Psoas muscle (tissue), 8 donors: ENCODE measurements around the gene AADACL4. TPM values are rescaled to one million over a fixed set of nuclear protein-coding genes. Genes with fewer than 3 reads are reported as not detected.

ENCODE experiments used
- ATAC-seq, 4 donors: fragments of 200-7000 bp; cut with Tn5 transposase; one replicate each; pipeline ENCODE4 v1.9.1; 2020; ENCODE audit warnings: moderate library complexity in 3 of 4, mild to moderate bottlenecking in 2 of 4
- DNase-seq, 2 donors: peaks; one replicate each; pipeline ENCODE4 v3.0.0-alpha.2; 2020
- H3K27ac ChIP-seq: fragments of 200-600 bp; one replicate; pipeline ENCODE4 v1.8.0; 2022
- H3K27me3 ChIP-seq, 3 donors: fragments of 200-600 bp in 1 of 3; one replicate each; pipeline versions ENCODE4 v1.6.1 to v1.8.0; 2013 to 2022; ENCODE audit warnings: low read length in 2 of 3, mild to moderate bottlenecking in 2 of 3, moderate library complexity in 1 of 3; ENCODE audit not compliant: insufficient read depth in 3 of 3
- H3K36me3 ChIP-seq, 2 donors: fragments of 200-600 bp in 1 of 2; one replicate each; pipeline versions ENCODE4 v1.6.1 to v1.8.0; 2013 to 2022; ENCODE audit warnings: low read depth in 1 of 2, mild to moderate bottlenecking in 1 of 2, moderate library complexity in 1 of 2; ENCODE audit not compliant: insufficient read depth in 1 of 2
- H3K4me1 ChIP-seq: fragments of 200-600 bp; one replicate; pipeline ENCODE4 v1.8.0; 2022
- H3K4me3 ChIP-seq: fragments of 200-600 bp; one replicate; pipeline ENCODE4 v1.8.0; 2022; ENCODE audit warnings: mild to moderate bottlenecking
- H3K9me3 ChIP-seq: fragments of 200-600 bp; one replicate; pipeline ENCODE4 v1.8.0; 2022
- WGBS, 3 donors: extraction: QIAGEN DNeasy Blood & Tissue Kit; methylation state at CpG; one replicate each; pipeline versions ENCODE4 v1.1.6 to v1.1.7; 2013; 5-methylcytosine and 5-hydroxymethylcytosine counted together
- intact Hi-C, 2 donors: fragments of 100-400 bp; cut with DNase I; formaldehyde crosslinking; loops; one replicate each; pipeline versions ENCODE4 v1.11.0 to v1.14.2; 2022
- polyA plus RNA-seq, 3 donors: library from polyadenylated mRNA; stranded (reverse); fragments of 200-250 nt; gene quantifications; one replicate each; pipeline ENCODE4 v1.2.3, GENCODE V29; 2013
- total RNA-seq, 4 donors: library from RNA; stranded (reverse); fragmentation: NEBNext Ultra II Directional in 2 of 4; extraction: Animal tissue kit (Norgen Biotek cat#: 25700) in 2 of 4; gene quantifications; one replicate each; pipeline versions ENCODE4 v1.2.1 to v1.2.4, GENCODE V29; 2021 to 2023
- TF ChIP-seq, protein P1 (sequence below): fragments of 200-600 bp; IDR thresholded peaks from one replicate; pipeline ENCODE4 v1.8.0; 2022; ENCODE audit warnings: antibody characterized with exemption
- donor health status: healthy with polysubstance abuse.
- donor health status: DM: no; HTN: no; CAD: no; lungs with moderate emphysema.
- donor health status: Bipolar disorder and iron deficiency.
- donor health status: healthy.
- donor health status: DM: yes; HTN: yes; CAD: no.
- donor health status: DM: no; HTN: no; CAD: no.
- donor health status: DM: no; HTN: no; CAD: no.
- donor health status: DM: yes; HTN: yes; CAD: no.

Gene AADACL4
- total and polyA plus RNA-seq, 7 donors: not detected

DNA sequence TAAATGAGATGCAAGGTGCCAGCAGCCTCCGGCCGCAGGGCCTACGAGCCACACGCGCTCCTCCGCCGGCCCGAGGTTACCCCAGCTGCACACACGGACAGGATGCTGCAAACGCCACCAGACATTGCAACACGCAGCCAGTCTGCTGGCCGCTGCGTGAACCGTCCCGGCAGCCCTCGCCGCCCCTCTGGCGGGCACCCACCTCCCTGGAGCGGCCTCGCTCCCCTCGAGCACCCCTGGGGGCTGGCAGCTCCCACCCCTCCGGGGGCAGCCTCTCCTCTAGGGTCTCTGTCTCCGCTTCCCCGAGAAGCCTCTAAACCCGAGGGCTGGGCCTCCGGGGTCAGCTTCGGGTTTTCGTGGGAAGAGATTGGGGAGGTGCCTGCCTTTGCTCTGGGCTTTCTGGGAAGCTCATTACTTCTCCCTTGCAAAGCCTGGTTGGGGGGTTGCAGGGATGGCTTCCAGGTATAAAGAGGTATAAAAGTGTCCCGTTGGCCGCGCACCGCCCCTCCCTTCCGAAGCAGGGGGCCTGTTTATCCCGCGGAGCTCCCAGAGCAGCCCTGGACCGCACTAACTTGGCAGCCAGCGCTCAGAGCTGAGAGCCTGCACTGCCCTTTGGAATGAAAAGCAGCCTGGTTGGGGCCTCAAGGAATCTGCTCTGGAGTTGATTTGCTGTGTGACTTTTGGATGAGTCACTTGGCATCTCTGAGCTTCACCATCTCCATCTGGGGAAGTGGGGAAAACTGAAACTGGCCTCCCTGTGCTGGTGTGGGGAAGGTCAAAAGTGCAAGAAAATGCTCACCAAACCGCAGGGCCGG is 47.7 kb upstream of the AADACL4 start:
- DNase-seq (peak; percentile 95 to 96), ATAC-seq (peak; percentile 76 to 83 (median 79))
- Histone ChIP-seq H3K4me1 (peaks cover 85% of the 10 kb centered on the region), H3K27me3 (no peaks in the 10 kb centered on the region), H3K9me3 (no peaks in the 10 kb centered on the region), H3K36me3 (no peaks in the 10 kb centered on the region), H3K27ac (peak overlapping the region; percentile 93), H3K4me3 (peak overlapping the region; percentile 63)
- 8 to 12% (median 11%) methylated on average over 35 to 39 of the region's 39 CpGs for WGBS, 3 donors
- TF ChIP-seq, protein P1, sequence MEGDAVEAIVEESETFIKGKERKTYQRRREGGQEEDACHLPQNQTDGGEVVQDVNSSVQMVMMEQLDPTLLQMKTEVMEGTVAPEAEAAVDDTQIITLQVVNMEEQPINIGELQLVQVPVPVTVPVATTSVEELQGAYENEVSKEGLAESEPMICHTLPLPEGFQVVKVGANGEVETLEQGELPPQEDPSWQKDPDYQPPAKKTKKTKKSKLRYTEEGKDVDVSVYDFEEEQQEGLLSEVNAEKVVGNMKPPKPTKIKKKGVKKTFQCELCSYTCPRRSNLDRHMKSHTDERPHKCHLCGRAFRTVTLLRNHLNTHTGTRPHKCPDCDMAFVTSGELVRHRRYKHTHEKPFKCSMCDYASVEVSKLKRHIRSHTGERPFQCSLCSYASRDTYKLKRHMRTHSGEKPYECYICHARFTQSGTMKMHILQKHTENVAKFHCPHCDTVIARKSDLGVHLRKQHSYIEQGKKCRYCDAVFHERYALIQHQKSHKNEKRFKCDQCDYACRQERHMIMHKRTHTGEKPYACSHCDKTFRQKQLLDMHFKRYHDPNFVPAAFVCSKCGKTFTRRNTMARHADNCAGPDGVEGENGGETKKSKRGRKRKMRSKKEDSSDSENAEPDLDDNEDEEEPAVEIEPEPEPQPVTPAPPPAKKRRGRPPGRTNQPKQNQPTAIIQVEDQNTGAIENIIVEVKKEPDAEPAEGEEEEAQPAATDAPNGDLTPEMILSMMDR: no peak
- intact Hi-C loops: no loop called here

DNA sequence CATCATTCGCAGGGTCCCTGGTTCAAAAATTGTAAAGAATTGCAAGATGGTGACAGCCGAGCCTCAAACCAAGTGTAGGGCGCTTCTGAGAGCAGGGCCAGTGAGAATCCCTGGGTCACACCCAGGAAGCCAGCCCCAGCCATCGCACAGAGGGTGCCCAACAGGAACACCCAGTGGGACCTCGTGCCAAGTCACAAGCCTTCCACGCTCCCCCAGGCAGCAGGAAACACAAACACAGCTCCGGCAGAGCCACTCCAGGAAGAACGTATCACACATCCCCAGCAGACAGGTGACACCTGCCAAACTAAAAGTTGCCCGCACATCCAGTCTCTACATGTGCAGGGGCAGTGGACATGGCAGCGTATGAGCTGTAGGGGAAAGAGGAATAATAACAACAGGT is 46.1 kb upstream of the AADACL4 start:
- no peak for DNase-seq
- Histone ChIP-seq H3K27ac (peak overlapping the region; percentile 93), H3K4me3 (no peak overlapping the region), H3K4me1 (peaks cover 89% of the 10 kb centered on the region), H3K36me3 (no peaks in the 10 kb centered on the region), H3K9me3 (no peaks in the 10 kb centered on the region), H3K27me3 (no peaks in the 10 kb centered on the region)
- TF ChIP-seq, protein P1: no peak
- ATAC-seq: no peak
- intact Hi-C loops: no loop called here
- WGBS, 3 donors: 41 to 52% (median 49%) methylated on average over 10 of the region's 10 CpGs

- Histone ChIP-seq H3K27ac (peak overlapping the region; percentile 32), H3K36me3 (no peaks in the 10 kb centered on the region), H3K4me1 (peaks cover 90% of the 10 kb centered on the region), H3K4me3 (no peak overlapping the region), H3K9me3 (no peaks in the 10 kb centered on the region), H3K27me3 (no peaks in the 10 kb centered on the region)
- ATAC-seq (no peak), DNase-seq (no peak)
- 48 to 70% (median 54%) methylated on average over 6 of the region's 6 CpGs for WGBS, 3 donors
- TF ChIP-seq, protein P1: no peak
- intact Hi-C loops: no loop called here
These were observed 44.9 kb upstream of the AADACL4 start for GRCh38 chr1:12598974-12599373.

- TF ChIP-seq, protein P1: no peak
- Histone ChIP-seq H3K4me1 (peaks cover 85% of the 10 kb centered on the region), H3K27ac (peak overlapping the region; percentile 32), H3K27me3 (no peaks in the 10 kb centered on the region), H3K36me3 (no peaks in the 10 kb centered on the region), H3K4me3 (no peak overlapping the region), H3K9me3 (no peaks in the 10 kb centered on the region)
- DNase-seq (no peak), ATAC-seq (no peak)
- 76 to 88% (median 80%) methylated on average over 5 of the region's 5 CpGs for WGBS, 3 donors
- intact Hi-C loops: no loop called here
These were observed 44.2 kb upstream of the AADACL4 start for GRCh38 chr1:12599657-12600056.

DNA sequence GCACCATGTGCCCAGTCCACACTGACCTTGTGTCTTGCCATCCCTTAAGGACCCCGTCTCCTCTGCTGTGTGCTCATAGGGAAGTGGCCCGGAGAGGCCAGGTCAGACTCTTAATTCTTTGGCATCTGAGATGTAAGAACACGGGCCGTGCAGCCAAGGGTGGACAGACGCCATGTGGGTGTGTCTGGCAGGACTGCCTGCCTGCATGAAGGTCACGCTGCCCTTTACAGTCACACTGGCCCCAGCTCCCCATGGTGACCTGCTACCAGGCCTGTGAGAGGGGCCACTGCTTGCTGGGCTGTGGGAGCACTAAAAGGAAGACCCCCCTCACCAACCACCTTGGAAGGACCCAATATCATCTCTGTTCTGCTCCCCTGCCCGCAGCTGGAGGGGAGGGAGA is 43.5 kb upstream of the AADACL4 start:
- intact Hi-C loops: no loop called here
- H3K9me3 ChIP-seq: no peaks in the 10 kb centered on the region
- DNase-seq (peak; percentile 84 to 95), ATAC-seq (peak; percentile 28 to 79 (median 56))
- no peaks in the 10 kb centered on the region for H3K36me3 ChIP-seq
- H3K27ac ChIP-seq: peak overlapping the region; percentile 32
- H3K4me1 ChIP-seq: peaks cover 81% of the 10 kb centered on the region
- no peaks in the 10 kb centered on the region for H3K27me3 ChIP-seq
- no peak overlapping the region for H3K4me3 ChIP-seq
- TF ChIP-seq, protein P1: no peak
- 10 to 20% (median 20%) methylated on average over 7 of the region's 7 CpGs for WGBS, 3 donors
